Thyroid gland (tissue), 4 donors: Measurements from ENCODE around the gene DIP2C. TPM values are rescaled to one million over a fixed set of nuclear protein-coding genes. Genes with fewer than 3 reads are reported as not detected.

ENCODE experiments used
- DNase-seq, 2 donors: peaks; one replicate each; pipeline ENCODE4 v3.0.0-alpha.2; 2019
- H3K27ac ChIP-seq, 3 donors: fragments of 200-600 bp; sonication (generic); 1 replicate in 2 of 3; 2 replicates in 1 of 3; pipeline ENCODE4 v1.5.1; 2016 to 2019; ENCODE audit warnings: mild to moderate bottlenecking in 1 of 3, moderate library complexity in 1 of 3
- H3K27me3 ChIP-seq: fragments of 200-600 bp; sonication (generic); one replicate; pipeline ENCODE4 v1.5.1; 2019
- H3K36me3 ChIP-seq, 2 donors: fragments of 200-600 bp; sonication (generic); one replicate each; pipeline ENCODE4 v1.5.1; 2016 to 2019
- H3K4me1 ChIP-seq, 2 donors: fragments of 200-600 bp; sonication (generic); one replicate each; pipeline ENCODE4 v1.5.1; 2017 to 2019
- H3K4me3 ChIP-seq, 3 donors: fragments of 200-600 bp; sonication (generic); replicated peaks in 1 of 3; 1 replicate in 2 of 3; 2 replicates in 1 of 3; pipeline ENCODE4 v1.5.1; 2016; ENCODE audit warnings: mild to moderate bottlenecking in 1 of 3
- H3K9me3 ChIP-seq: fragments of 200-600 bp; sonication (generic); one replicate; pipeline ENCODE4 v1.5.1; 2017
- CTCF ChIP-seq, 6 experiments: fragments of 200-600 bp in 3 of 6; fragments of 450-650 bp in 3 of 6; sonication (generic) in 3 of 6; IDR thresholded peaks; one replicate each; pipeline ENCODE4 v1.5.1; 2016 to 2019; ENCODE audit warnings: antibody characterized with exemption in 6 of 6, mild to moderate bottlenecking in 2 of 6, inconsistent platforms in 1 of 6, moderate library complexity in 1 of 6
- POLR2A ChIP-seq, 2 donors: fragments of 450-650 bp; IDR thresholded peaks; one replicate each; pipeline ENCODE4 v1.6.1; 2017; ENCODE audit warnings: antibody characterized with exemption in 2 of 2, mild to moderate bottlenecking in 2 of 2, moderate library complexity in 1 of 2
- WGBS, 2 donors: methylation state at CpG; one replicate each; pipeline ENCODE4 v1.1.5; 2017; 5-methylcytosine and 5-hydroxymethylcytosine counted together
- intact Hi-C: fragments of 100-400 bp; cut with DNase I; formaldehyde crosslinking; loops from one replicate; pipeline ENCODE4 v1.15.1; 2023
- total RNA-seq, 4 donors: library from RNA; depleted of rRNA; stranded (reverse); fragments of >200 nt; gene quantifications; one replicate each; pipeline ENCODE4 v1.2.3, GENCODE V29; 2016

The DIP2C gene
- total RNA-seq, 4 donors from 2014 or later: 11.4 to 14.6 (median 12.3) TPM

- no peaks in the 10 kb centered on the region for H3K9me3 ChIP-seq
- H3K36me3 ChIP-seq: no peaks in the 10 kb centered on the region
- peaks cover 0 to 11% of the 10 kb centered on the region in 2 donors for H3K4me1 ChIP-seq
- WGBS, 2 donors: 94 to 96% methylated on average over 10 of the region's 10 CpGs
- no peak overlapping the region for H3K4me3 ChIP-seq
- H3K27ac ChIP-seq: no peak overlapping the region
- H3K27me3 ChIP-seq: no peaks in the 10 kb centered on the region
- intact Hi-C loops: no loop called here
- TF ChIP-seq POLR2A (IDR thresholded peaks at IDR 0.05) (no peak), CTCF (IDR thresholded peaks at IDR 0.05) (no peak)
- no peak for DNase-seq
Observed at GRCh38 chr10:320771-321170, 368.7 kb downstream of the DIP2C start.

- Histone ChIP-seq H3K4me1 (peaks cover 0 to 11% of the 10 kb centered on the region in 2 donors), H3K27me3 (no peaks in the 10 kb centered on the region), H3K4me3 (no peak overlapping the region), H3K9me3 (no peaks in the 10 kb centered on the region), H3K27ac (no peak overlapping the region), H3K36me3 (no peaks in the 10 kb centered on the region)
- DNase-seq: no peak
- WGBS, 2 donors: 96 to 97% methylated on average over 12 of the region's 12 CpGs
- TF ChIP-seq CTCF (IDR thresholded peaks at IDR 0.05) (no peak), POLR2A (IDR thresholded peaks at IDR 0.05) (no peak)
- intact Hi-C loops: no loop called here
Observed at GRCh38 chr10:317926-318325, 371.5 kb downstream of the DIP2C start.

GRCh38 chr10:317271-317769 is 372.1 kb downstream of the DIP2C start:
- 57 to 77% methylated on average over 11 of the region's 11 CpGs for WGBS, 2 donors
- Histone ChIP-seq H3K27ac (no peak overlapping the region), H3K36me3 (no peaks in the 10 kb centered on the region), H3K27me3 (no peaks in the 10 kb centered on the region), H3K9me3 (no peaks in the 10 kb centered on the region), H3K4me3 (no peak overlapping the region), H3K4me1 (peaks cover 0 to 11% of the 10 kb centered on the region in 2 donors)
- TF ChIP-seq POLR2A (IDR thresholded peaks at IDR 0.05): no peak
- TF ChIP-seq CTCF (IDR thresholded peaks at IDR 0.05): no peak
- intact Hi-C loops: no loop called here
- peak; percentile 29 to 66 for DNase-seq

- intact Hi-C loops: no loop called here
- no peak for DNase-seq
- TF ChIP-seq CTCF (IDR thresholded peaks at IDR 0.05): no peak
- TF ChIP-seq POLR2A (IDR thresholded peaks at IDR 0.05): no peak
- no peaks in the 10 kb centered on the region for H3K9me3 ChIP-seq
- no peak overlapping the region for H3K27ac ChIP-seq
- H3K36me3 ChIP-seq: no peaks in the 10 kb centered on the region
- H3K4me1 ChIP-seq: peaks cover 0 to 11% of the 10 kb centered on the region in 2 donors
- no peak overlapping the region for H3K4me3 ChIP-seq
- 91% methylated on average over 6 of the region's 6 CpGs for WGBS, 2 donors
- no peaks in the 10 kb centered on the region for H3K27me3 ChIP-seq
Observed at GRCh38 chr10:316390-316789, 373.1 kb downstream of the DIP2C start.

- Histone ChIP-seq H3K36me3 (no peaks in the 10 kb centered on the region), H3K27ac (no peak overlapping the region), H3K4me1 (peaks cover 0 to 11% of the 10 kb centered on the region in 2 donors), H3K4me3 (no peak overlapping the region), H3K27me3 (no peaks in the 10 kb centered on the region), H3K9me3 (no peaks in the 10 kb centered on the region)
- DNase-seq: no peak
- 92% methylated on average over 4 of the region's 4 CpGs for WGBS, 2 donors
- TF ChIP-seq POLR2A (IDR thresholded peaks at IDR 0.05): no peak
- TF ChIP-seq CTCF (IDR thresholded peaks at IDR 0.05): no peak
- intact Hi-C loops: no loop called here
Observed at GRCh38 chr10:314871-315270, 374.6 kb downstream of the DIP2C start.
